GM12891 (cell line): ENCODE results near the gene GGT1.

Experiments used
- POLR2A ChIP-seq: IDR thresholded peaks from 2 replicates; pipeline ENCODE4 v1.6.1; 2011; ENCODE audit warnings: low read depth, low read length, control low read depth
- POLR2AphosphoS5 ChIP-seq: IDR thresholded peaks from 2 replicates; pipeline ENCODE4 v1.6.1; 2011; ENCODE audit warnings: low read depth, low read length, control low read depth

DNA sequence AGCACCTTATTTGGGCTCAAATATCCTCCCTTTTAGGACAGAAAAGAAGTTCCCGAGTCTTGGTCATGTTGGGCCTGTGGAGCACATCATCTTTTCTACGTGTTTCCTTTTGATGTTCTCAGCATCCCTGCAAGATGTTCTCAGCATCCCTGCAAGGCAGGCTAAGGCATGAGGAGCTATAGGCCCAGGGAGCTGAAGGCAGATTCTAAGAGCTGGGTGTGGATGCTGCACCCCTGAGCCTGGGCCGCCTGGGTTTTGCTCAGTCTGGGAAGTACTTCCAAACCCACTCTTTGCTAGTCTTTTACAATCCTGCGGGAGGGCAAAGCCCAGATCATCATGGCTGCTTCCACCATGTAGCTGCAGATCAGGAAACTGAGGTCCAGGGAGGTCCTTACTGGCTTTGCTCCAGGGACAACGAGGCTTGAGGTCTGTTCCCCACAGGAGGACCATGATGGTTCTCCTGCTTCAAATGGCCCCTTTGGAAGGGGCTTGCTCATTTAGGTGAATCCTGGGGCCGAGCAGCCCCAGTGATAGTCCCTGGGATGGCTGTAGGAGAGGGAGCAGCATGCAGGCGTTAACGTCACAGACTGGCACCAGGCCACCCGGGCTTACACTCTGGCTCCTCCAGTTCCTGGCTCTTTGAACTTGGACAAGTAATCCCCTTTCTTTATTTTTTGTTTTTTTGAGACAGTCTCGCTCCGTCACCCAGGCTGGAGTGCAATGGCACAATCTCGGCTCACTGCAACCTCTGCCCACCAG lies 20.8 kb upstream of the GGT1 start:
- no peak for TF ChIP-seq POLR2A
- no peak for TF ChIP-seq POLR2AphosphoS5
